HG03460 (cell line): ENCODE measurements around the gene SREBF2.
"Not testable (repeated sequence)": the region's sequence is repeated elsewhere in the genome, so short reads cannot be mapped to it uniquely, and the experiment has no call there.

Experiments
- ATAC-seq: cut with Tn5 transposase; IDR thresholded peaks from one replicate; pipeline ENCODE4 v1.9.1; 2021; ENCODE audit not compliant: unreplicated experiment

SREBF2 gene

GRCh38 chr22:41820447-41820846 is 12.5 kb upstream of the SREBF2 start:
- no peak for ATAC-seq

- ATAC-seq, result no peak
Observed at GRCh38 chr22:41821471-41822316, 11.2 kb upstream of the SREBF2 start.

GRCh38 chr22:41822317-41823057 is 10.4 kb upstream of the SREBF2 start:
- no peak for ATAC-seq

GRCh38 chr22:41823797-41824196 is 9.1 kb upstream of the SREBF2 start:
- ATAC-seq, result no peak

- ATAC-seq, result no peak
Observed at GRCh38 chr22:41825376-41825775, 7.5 kb upstream of the SREBF2 start.

GRCh38 chr22:41826021-41826420 is 6.9 kb upstream of the SREBF2 start:
- ATAC-seq, result no peak

- no peak for ATAC-seq
Observed at GRCh38 chr22:41826430-41827383, 6.2 kb upstream of the SREBF2 start.

GRCh38 chr22:41827671-41828070 is 5.2 kb upstream of the SREBF2 start:
- no peak for ATAC-seq

GRCh38 chr22:41828516-41828915 is 4.4 kb upstream of the SREBF2 start:
- ATAC-seq, result no peak

- ATAC-seq, result no peak
Observed at GRCh38 chr22:41830174-41830573, 2.7 kb upstream of the SREBF2 start.

- ATAC-seq, result no peak
Observed at GRCh38 chr22:41831383-41831782, 1.5 kb upstream of the SREBF2 start.

GRCh38 chr22:41831828-41832552 is 915 bp upstream of the SREBF2 start:
- no peak for ATAC-seq

GRCh38 chr22:41833369-41834004 is 582 bp downstream of the SREBF2 start:
- peak; percentile 15 for ATAC-seq

- no peak for ATAC-seq
Observed at GRCh38 chr22:41834005-41834944, 1.4 kb downstream of the SREBF2 start.

GRCh38 chr22:41835462-41835861 is 2.6 kb downstream of the SREBF2 start:
- not testable (repeated sequence) for ATAC-seq

- no peak for ATAC-seq
Observed at GRCh38 chr22:41836551-41836950, 3.6 kb downstream of the SREBF2 start.

GRCh38 chr22:41838842-41839618 is 6.1 kb downstream of the SREBF2 start:
- no peak for ATAC-seq

GRCh38 chr22:41840216-41840615 is 7.3 kb downstream of the SREBF2 start:
- no peak for ATAC-seq
